Limb (tissue), 2 donors: ENCODE data around the gene MTTP.

Experiments used
- DNase-seq, 2 donors: peaks; one replicate each; pipeline ENCODE4 v3.0.0-alpha.2; 2016; ENCODE audit errors: extremely low spot score in 2 of 2

The MTTP gene

GRCh38 chr4:99669084-99669483 lies 94.5 kb downstream of the MTTP start:
- no peak for DNase-seq

GRCh38 chr4:99670409-99671073 lies 95.9 kb downstream of the MTTP start:
- no peak for DNase-seq
